Trophoblast cell (in vitro differentiated cells and primary cell): ENCODE data around the gene POT1.

ENCODE experiments used
- DNase-seq, 2 donors: peaks; one replicate each; pipeline ENCODE4 v3.0.0-alpha.2; 2016
- H2AFZ ChIP-seq: 2 replicates; pipeline ENCODE4 v1.6.1; 2013; ENCODE audit warnings: low read length, moderate library complexity, mild to moderate bottlenecking; ENCODE audit not compliant: insufficient read depth, poor library complexity
- H2AK5ac ChIP-seq: 2 replicates; pipeline ENCODE4 v1.6.1; 2013; ENCODE audit warnings: mild to moderate bottlenecking, low read length
- H2BK120ac ChIP-seq: 2 replicates; pipeline ENCODE4 v1.6.1; 2013; ENCODE audit warnings: low read length, mild to moderate bottlenecking, moderate library complexity; ENCODE audit not compliant: insufficient read depth, poor library complexity
- H2BK12ac ChIP-seq: 2 replicates; pipeline ENCODE4 v1.6.1; 2013; ENCODE audit warnings: mild to moderate bottlenecking, low read length, moderate library complexity
- H2BK5ac ChIP-seq: 2 replicates; pipeline ENCODE4 v1.6.1; 2013; ENCODE audit warnings: low read length, low read depth, moderate library complexity, mild to moderate bottlenecking; ENCODE audit not compliant: poor library complexity
- H3K14ac ChIP-seq: 2 replicates; pipeline ENCODE4 v1.6.1; 2013; ENCODE audit warnings: mild to moderate bottlenecking, low read length
- H3K18ac ChIP-seq: 2 replicates; pipeline ENCODE4 v1.6.1; 2013; ENCODE audit warnings: mild to moderate bottlenecking, low read length
- H3K23ac ChIP-seq: 2 replicates; pipeline ENCODE4 v1.6.1; 2013; ENCODE audit warnings: low read length
- H3K27ac ChIP-seq: 2 replicates; pipeline ENCODE4 v1.5.1; 2013; ENCODE audit warnings: low read depth, mild to moderate bottlenecking, inconsistent platforms, low read length, moderate library complexity
- H3K27me3 ChIP-seq: 2 replicates; pipeline ENCODE4 v1.6.1; 2013; ENCODE audit warnings: inconsistent platforms, mild to moderate bottlenecking, low read length, moderate library complexity; ENCODE audit not compliant: insufficient read depth
- H3K36me3 ChIP-seq, 2 experiments: 1 replicate in 1 of 2; 2 replicates in 1 of 2; pipeline ENCODE4 v1.6.1; 2013; ENCODE audit warnings: low read length in 2 of 2, mild to moderate bottlenecking in 2 of 2, moderate library complexity in 1 of 2; ENCODE audit not compliant: insufficient read depth in 2 of 2, control insufficient read depth in 1 of 2
- H3K4ac ChIP-seq: 2 replicates; pipeline ENCODE4 v1.6.1; 2013; ENCODE audit warnings: low read depth, mild to moderate bottlenecking, low read length, moderate library complexity
- H3K4me1 ChIP-seq, 2 experiments: 1 replicate in 1 of 2; 2 replicates in 1 of 2; pipeline ENCODE4 v1.6.1; 2013; ENCODE audit warnings: low read length in 2 of 2, mild to moderate bottlenecking in 2 of 2, moderate library complexity in 1 of 2; ENCODE audit not compliant: insufficient read depth in 2 of 2, control insufficient read depth in 1 of 2
- H3K4me2 ChIP-seq: 2 replicates; pipeline ENCODE4 v1.6.1; 2013; ENCODE audit warnings: inconsistent platforms, mild to moderate bottlenecking, low read length, moderate library complexity
- H3K4me3 ChIP-seq: 2 replicates; pipeline ENCODE4 v1.5.1; 2013; ENCODE audit warnings: mild to moderate bottlenecking, low read depth, low read length, inconsistent platforms
- H3K79me1 ChIP-seq: one replicate; pipeline ENCODE4 v1.6.1; 2013; ENCODE audit warnings: low read length
- H3K79me2 ChIP-seq: 2 replicates; pipeline ENCODE4 v1.6.1; 2013; ENCODE audit warnings: low read length, mild to moderate bottlenecking; ENCODE audit not compliant: control insufficient read depth, insufficient read depth, poor library complexity
- H3K9ac ChIP-seq: 2 replicates; pipeline ENCODE4 v1.6.1; 2013; ENCODE audit warnings: mild to moderate bottlenecking, low read length
- H3K9me3 ChIP-seq: 2 replicates; pipeline ENCODE4 v1.6.1; 2013; ENCODE audit warnings: low read depth, mild to moderate bottlenecking, control low read depth, inconsistent platforms, low read length; ENCODE audit not compliant: insufficient read depth
- H4K12ac ChIP-seq: 2 replicates; pipeline ENCODE4 v1.6.1; 2013; ENCODE audit warnings: low read depth, mild to moderate bottlenecking, low read length, moderate library complexity
- H4K8ac ChIP-seq: 2 replicates; pipeline ENCODE4 v1.6.1; 2013; ENCODE audit warnings: low read depth, mild to moderate bottlenecking, low read length, moderate library complexity
- H4K91ac ChIP-seq: one replicate; pipeline ENCODE4 v1.6.1; 2013; ENCODE audit warnings: low read depth, mild to moderate bottlenecking, low read length, moderate library complexity
- WGBS: extraction: QIAGEN DNeasy Blood & Tissue Kit; methylation state at CpG from one replicate; pipeline ENCODE4 v1.1.7; 2013; ENCODE audit warnings: missing lambda C conversion rate; ENCODE audit not compliant: insufficient read length, insufficient coverage; ENCODE audit errors: extremely low coverage; 5-methylcytosine and 5-hydroxymethylcytosine counted together

The POT1 gene

GRCh38 chr7:124812764-124813163 is 116.9 kb downstream of the POT1 start:
- Histone ChIP-seq H4K91ac (peak overlapping the region; percentile 14), H3K79me2 (no peaks in the 10 kb centered on the region), H3K18ac (no peak overlapping the region), H3K9me3 (no peaks in the 10 kb centered on the region), H3K9ac (no peak overlapping the region), H4K12ac (no peak overlapping the region), H2AFZ (no peak overlapping the region), H3K23ac (no peak overlapping the region), H3K27ac (no peak overlapping the region), H2AK5ac (no peak overlapping the region), H3K4ac (no peak overlapping the region), H3K4me1 (no peaks in the 10 kb centered on the region), H2BK120ac (no peak overlapping the region), H3K27me3 (no peaks in the 10 kb centered on the region), H3K14ac (no peak overlapping the region), H3K36me3 (no peaks in the 10 kb centered on the region), H3K4me3 (no peak overlapping the region), H2BK5ac (no peak overlapping the region), H2BK12ac (no peak overlapping the region), H3K4me2 (no peak overlapping the region), H4K8ac (no peak overlapping the region), H3K79me1 (no peaks in the 10 kb centered on the region)
- no peak for DNase-seq
- WGBS: no CpG with 5 or more reads among the region's 2 CpGs

- DNase-seq: no peak
- Histone ChIP-seq H4K12ac (no peak overlapping the region), H2BK120ac (no peak overlapping the region), H3K4ac (no peak overlapping the region), H3K4me3 (no peak overlapping the region), H3K18ac (no peak overlapping the region), H3K14ac (no peak overlapping the region), H3K23ac (no peak overlapping the region), H3K4me2 (no peak overlapping the region), H2BK5ac (no peak overlapping the region), H4K8ac (no peak overlapping the region), H3K79me2 (no peaks in the 10 kb centered on the region), H4K91ac (no peak overlapping the region), H3K27me3 (no peaks in the 10 kb centered on the region), H2AFZ (no peak overlapping the region), H3K79me1 (no peaks in the 10 kb centered on the region), H3K9ac (no peak overlapping the region), H3K27ac (no peak overlapping the region), H3K9me3 (no peaks in the 10 kb centered on the region), H2BK12ac (no peak overlapping the region), H3K4me1 (no peaks in the 10 kb centered on the region), H3K36me3 (no peaks in the 10 kb centered on the region), H2AK5ac (no peak overlapping the region)
- WGBS: no CpG with 5 or more reads among the region's 1 CpG
Measured at GRCh38 chr7:124811341-124811740, 118.3 kb downstream of the POT1 start.

- no peak overlapping the region for H3K27ac ChIP-seq
- no peak overlapping the region for H3K9ac ChIP-seq
- no peak overlapping the region for H2BK12ac ChIP-seq
- H3K23ac ChIP-seq: no peak overlapping the region
- H2AK5ac ChIP-seq: no peak overlapping the region
- no peaks in the 10 kb centered on the region for H3K27me3 ChIP-seq
- H3K79me1 ChIP-seq: no peaks in the 10 kb centered on the region
- H3K14ac ChIP-seq: no peak overlapping the region
- H3K4me3 ChIP-seq: no peak overlapping the region
- no peak for DNase-seq
- no peak overlapping the region for H3K4ac ChIP-seq
- H4K8ac ChIP-seq: no peak overlapping the region
- H3K79me2 ChIP-seq: no peaks in the 10 kb centered on the region
- H3K18ac ChIP-seq: no peak overlapping the region
- H2BK5ac ChIP-seq: no peak overlapping the region
- H3K4me1 ChIP-seq: no peaks in the 10 kb centered on the region
- H2AFZ ChIP-seq: no peak overlapping the region
- no peak overlapping the region for H2BK120ac ChIP-seq
- no peak overlapping the region for H4K91ac ChIP-seq
- no peaks in the 10 kb centered on the region for H3K9me3 ChIP-seq
- H3K4me2 ChIP-seq: no peak overlapping the region
- no peaks in the 10 kb centered on the region for H3K36me3 ChIP-seq
- no CpG with 5 or more reads among the region's 3 CpGs for WGBS
- no peak overlapping the region for H4K12ac ChIP-seq
Measured at GRCh38 chr7:124810605-124811004, 119.0 kb downstream of the POT1 start.

- Histone ChIP-seq H3K9ac (no peak overlapping the region), H3K4ac (no peak overlapping the region), H3K79me2 (no peaks in the 10 kb centered on the region), H3K9me3 (no peaks in the 10 kb centered on the region), H2AK5ac (no peak overlapping the region), H3K4me1 (no peaks in the 10 kb centered on the region), H3K4me2 (no peak overlapping the region), H3K79me1 (no peaks in the 10 kb centered on the region), H4K8ac (no peak overlapping the region), H3K27me3 (no peaks in the 10 kb centered on the region), H3K4me3 (no peak overlapping the region), H2BK5ac (no peak overlapping the region), H4K91ac (no peak overlapping the region), H3K36me3 (no peaks in the 10 kb centered on the region), H4K12ac (no peak overlapping the region), H3K18ac (no peak overlapping the region), H2BK12ac (no peak overlapping the region), H3K23ac (no peak overlapping the region), H3K14ac (no peak overlapping the region), H2BK120ac (no peak overlapping the region), H2AFZ (no peak overlapping the region), H3K27ac (no peak overlapping the region)
- no CpG with 5 or more reads among the region's 5 CpGs for WGBS
- DNase-seq: no peak
Measured at GRCh38 chr7:124808206-124808605, 121.4 kb downstream of the POT1 start.
